HG03175 (cell line): ENCODE results near the gene EXOC3L1.

Experiments
- ATAC-seq: cut with Tn5 transposase; IDR thresholded peaks from one replicate; pipeline ENCODE4 v1.9.1; 2021; ENCODE audit warnings: mild to moderate bottlenecking, moderate library complexity; ENCODE audit not compliant: unreplicated experiment

The EXOC3L1 gene

DNA sequence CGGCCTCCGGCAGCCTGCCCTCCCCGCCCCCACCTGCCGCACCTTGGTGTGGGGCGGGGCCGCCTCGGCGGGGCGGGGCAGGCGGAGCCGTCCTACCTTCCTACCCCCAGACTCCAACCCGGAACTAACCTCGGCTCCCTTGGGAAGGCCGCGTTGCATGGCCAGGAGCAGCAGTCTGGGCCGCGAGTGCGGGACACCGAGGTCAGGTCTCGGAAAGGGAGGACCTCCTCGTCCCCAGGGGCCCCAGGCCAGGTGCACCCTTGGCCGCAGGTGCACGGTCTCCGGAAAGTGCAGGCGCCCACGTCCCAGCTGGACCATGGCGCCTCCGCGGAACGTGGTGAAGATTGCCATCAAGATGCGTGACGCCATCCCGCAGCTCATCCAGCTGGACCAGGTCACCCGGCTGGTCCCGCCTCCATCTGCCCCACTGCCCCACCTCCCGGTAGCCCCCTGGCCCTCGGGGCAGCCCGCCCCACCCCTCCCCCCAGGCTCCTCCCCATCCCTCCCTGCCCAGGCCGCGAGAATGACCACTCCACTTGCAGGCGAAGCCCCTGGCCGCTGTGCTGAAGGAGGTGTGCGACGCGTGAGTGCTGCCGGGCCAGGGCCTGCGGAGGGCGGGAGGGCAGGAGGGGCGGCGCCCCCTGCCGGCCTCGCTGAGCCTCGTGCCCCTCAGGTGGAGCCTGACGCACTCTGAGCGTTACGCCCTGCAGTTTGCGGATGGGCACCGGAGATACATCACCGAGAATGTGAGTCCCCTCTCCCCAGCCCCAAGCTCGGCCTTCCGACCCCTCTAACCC, 9.3 kb upstream of the EXOC3L1 start, which contains the start of gene ELMO3:
ELMO3 (plus strand) TSS at position 121 of the 797 bp plus-strand sequence; CDS start at position 317, 196 bp downstream.
- no peak for ATAC-seq

DNA sequence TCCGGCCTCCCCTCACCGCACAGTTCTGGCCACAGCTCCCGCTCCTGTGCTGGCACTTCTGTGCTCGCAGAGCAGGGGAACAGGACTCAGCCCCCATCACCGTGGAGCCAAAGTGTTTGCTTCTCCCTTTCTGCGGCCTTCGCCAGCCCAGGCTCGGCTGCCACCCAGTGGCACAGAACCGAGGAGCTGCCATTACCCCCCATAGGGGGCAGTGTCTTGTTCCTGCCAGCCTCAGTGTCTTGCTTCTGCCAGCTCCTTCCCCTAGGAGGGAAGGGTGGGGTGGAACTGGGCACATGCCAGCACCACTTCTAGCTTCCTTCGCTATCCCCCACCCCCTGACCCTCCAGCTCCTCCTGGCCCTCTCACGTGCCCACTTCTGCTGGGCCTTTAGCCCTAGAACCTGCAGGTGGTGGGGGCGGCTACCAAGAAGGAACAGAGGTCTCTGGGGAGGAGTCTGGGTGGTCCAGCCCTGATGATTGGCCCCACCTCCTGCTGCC, 8.3 kb upstream of the EXOC3L1 start:
- no peak for ATAC-seq

DNA sequence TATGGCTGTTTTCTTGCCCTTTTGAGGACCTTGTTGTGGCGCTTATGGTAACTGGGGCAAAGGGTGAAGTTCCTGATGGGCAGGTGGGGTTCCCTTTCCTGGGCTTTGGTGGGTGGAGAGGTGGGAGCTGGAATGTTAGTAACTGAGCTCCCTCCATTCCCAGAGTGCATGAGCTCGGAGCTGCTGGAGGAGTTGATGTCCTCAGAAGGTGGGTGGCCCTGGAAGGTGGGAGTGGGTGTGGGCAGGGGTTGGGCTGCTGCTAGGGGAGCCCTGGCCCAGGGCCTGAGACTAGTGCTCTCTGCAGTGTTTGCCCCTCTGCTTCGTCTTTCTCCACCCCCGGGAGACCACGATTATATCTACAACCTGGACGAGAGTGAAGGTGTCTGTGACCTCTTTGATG, 7.8 kb upstream of the EXOC3L1 start:
- ATAC-seq, result no peak

DNA sequence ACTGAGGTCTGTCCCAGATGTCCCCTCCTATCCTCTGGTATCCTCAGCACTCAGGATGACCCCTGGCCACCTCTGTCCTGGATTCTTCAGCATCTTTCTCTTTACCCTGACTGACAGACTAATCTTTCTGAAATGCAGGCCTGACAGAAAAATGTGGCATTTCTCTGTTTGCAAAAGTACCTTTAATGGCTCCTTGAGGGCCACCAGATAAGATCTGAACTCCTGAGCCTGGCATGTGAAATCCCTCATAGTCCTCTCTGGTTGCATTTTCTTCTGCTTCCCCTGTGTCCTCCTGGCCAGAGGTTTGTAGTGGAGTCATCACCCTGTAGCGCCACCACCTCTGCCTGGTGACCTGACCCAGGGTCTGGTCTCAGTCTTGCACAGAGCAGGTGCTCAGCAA, 6.9 kb upstream of the EXOC3L1 start:
- no peak for ATAC-seq

DNA sequence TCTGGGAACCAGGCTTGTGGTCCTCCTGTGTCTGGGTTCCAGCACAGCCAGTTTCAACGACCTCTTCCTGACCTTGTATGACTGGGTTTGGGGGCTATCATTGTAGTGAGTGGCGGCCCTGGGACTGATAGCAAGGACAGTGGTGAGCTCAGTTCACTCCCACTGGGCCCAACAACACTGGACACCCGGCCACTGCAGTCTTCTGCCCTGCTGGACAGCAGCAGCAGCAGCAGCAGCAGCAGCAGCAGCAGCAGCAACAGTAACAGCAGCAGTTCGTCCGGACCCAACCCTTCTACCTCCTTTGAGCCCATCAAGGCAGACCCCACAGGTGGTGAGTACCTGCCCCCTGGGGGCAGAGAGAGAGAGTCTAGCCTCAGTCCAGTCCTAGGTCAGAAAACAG, 5.7 kb upstream of the EXOC3L1 start:
- ATAC-seq, result no peak

DNA sequence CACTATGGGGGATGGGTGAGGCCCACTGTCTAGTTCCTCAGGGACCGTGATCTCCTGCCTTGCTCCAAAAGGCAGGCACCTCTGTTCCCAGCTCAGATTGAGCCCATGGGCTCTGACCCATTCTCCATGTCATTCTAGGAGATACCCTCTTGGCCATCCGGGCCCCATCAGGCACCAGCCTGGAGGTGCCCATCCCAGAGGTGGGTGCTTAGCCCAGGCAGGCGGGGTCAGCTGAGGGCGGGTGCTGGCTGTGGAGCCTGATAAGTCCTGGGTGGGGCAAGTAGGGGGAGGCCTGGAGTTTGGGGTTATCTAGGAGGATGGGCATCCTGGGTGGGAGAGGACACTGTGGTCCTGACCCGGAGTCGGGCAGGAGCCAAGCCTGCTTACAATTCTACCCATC, 4.3 kb upstream of the EXOC3L1 start:
- no peak for ATAC-seq

DNA sequence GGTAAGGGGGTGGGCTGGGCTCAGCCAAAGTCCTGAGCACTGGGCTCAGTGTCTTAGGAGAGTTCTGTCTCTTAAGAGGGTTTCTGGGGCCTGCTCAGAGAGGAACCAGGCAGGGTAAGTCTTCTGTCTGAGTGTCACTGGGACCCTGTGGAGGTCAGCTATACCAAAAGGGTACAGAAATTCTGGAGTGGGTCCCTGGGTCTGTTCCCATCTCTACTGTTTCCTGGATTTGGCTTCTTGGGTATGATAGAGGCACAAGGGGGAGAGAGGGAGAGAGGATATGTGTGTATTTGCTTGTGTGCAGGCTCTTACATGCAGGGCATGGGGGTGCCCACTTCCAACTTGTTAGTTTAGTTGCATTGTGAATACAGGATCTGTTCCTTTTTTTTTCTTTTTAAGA, 3.6 kb upstream of the EXOC3L1 start:
- no peak for ATAC-seq

DNA sequence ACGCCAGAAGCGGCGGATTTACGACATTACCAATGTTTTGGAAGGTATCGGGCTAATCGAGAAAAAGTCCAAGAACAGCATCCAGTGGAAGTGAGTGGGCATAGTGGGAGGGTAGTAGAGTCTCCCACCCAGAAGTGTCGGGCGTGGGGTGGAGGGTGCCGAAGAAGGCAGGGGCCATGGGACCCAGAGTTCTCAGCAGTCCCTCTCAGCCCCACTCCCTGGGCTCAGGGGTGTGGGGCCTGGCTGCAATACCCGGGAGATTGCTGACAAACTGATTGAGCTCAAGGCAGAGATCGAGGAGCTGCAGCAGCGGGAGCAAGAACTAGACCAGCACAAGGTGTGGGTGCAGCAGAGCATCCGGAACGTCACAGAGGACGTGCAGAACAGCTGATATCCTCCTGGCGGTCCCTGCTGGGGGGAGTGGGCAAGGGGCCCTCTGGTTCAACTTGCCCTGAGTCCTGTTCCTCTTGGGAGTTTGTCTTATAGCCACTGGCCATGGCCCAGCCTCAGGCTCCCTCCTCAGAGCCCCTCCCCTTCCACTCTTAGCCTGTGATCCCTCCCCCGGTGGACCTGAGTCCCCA, 2.9 kb upstream of the EXOC3L1 start:
- no peak for ATAC-seq

DNA sequence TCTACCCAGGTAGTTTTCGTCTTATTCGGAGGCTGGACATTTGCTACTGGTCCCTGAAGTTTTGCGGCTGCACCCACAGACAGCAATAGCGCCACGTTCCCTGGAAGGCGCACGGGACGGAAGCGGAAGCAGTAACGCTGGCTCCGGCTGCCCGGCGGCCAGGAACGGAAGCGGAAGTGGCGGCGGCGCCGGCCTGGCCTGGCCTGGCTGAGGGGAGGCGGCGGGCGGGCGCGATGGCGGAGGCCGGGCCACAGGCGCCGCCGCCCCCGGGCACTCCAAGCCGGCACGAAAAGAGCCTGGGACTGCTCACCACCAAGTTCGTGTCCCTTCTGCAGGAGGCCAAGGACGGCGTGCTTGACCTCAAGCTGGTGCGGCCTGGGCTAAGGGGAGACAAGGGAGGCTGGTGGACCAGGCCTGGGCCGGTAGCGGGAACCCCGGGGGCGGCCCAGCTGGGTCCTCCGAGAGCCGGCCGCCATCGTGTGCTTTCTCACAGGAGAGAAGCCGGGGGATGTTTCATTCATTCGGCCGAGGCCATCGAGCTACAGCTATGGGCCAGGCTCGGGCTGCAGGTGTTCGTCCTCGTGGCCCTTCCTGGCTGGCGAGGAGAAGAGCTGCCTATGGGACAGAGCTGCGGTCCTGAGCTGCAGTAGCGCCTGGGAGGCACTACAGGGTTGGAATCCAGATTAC, 2.2 kb upstream of the EXOC3L1 start, which contains the start of gene E2F4:
E2F4 (plus strand) TSS at position 161 of the 687 bp plus-strand sequence; CDS start at position 234, 73 bp downstream.
- ATAC-seq, result peak; percentile 97

DNA sequence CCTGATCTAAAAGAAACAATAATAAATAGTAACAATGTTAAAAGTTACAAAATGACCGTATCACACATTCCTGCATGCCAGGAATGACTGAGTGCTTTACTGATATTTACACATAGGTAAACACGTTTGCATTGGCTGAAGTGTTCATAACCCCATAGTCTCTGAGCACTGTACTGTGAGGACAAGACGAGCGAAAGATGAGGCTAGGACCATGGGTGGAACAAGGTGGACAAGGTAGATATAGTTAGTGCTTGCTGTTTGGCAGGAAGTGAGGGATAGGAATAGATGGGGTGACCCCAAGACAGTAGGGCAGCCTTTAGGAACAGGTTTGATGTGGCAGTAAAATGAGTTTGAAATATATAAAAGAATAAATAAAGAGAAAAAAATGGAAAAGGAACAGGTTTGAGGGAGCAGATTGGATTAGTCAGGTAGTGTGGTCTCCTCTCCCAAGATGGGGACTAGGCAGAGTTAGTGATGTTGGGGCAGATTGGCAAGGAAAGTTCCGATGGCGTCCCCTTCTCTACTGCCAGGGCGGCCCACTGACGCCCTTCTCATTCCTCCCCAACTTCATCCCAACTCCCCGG, 1.6 kb upstream of the EXOC3L1 start:
- ATAC-seq, result no peak

DNA sequence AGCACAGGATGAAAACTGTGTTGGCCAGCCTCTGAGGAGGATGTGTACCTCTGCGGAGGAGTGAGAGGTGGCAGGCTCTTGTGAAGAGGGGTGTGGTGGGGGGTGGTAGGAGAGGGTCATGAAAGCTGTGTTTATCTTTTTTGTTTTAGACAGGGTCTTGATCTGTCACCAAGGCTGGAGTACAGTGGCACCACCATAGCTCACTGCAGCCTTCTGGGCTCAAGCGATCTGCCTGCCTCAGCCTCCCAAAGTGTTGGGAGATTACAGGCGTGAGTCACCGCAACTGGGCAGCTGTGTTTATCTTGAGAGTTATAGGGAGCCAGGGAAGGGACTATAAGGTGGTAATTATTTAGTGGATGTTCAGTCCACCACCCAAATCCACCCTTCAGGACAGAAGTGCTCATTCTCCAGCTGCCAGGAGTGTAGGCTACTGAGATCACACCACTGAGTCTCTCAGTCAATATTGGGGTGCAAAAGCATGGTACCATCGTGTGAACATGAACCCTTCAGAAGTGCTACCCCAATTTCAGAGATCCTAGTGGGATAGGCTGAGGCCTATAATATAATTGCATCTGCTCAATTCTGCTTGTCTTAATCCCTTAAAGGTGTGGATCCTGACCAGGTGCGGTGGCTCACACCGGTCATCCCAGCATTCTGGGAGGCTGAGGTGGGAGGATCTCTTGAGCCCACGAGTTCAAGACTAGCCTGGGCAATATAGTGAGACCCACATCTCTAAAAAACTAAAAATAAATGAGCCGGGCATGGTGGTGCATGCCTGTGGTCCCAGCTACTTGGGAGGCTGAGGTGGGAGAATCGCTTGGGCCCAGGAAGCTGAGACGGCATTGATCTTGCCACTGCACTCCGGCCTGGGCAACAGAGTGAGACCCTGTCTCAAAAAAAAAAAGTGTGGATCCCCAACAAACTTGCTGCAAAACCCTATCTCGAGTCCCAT, 788 bp upstream of the EXOC3L1 start:
- no peak for ATAC-seq

DNA sequence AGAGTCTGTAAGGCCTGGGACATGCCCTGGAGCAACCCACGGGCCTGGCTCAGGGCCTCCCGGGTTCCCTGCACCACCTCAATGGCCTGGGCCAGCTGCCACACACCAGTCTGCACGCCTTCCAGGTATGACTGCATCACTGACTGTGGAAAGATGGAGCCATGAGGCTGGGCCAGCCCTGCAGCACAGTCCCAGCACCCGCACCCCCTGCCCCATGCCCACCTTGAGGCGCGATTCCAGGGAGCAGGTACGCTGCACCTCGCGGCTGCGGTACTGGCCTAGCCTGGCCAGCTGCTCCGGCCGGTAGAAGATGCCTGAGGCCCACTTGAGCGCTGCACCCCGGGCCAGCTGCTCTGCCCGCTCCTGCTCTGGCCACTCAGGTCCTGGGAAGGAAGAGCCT, 1.1 kb downstream of the EXOC3L1 start:
- no peak for ATAC-seq

DNA sequence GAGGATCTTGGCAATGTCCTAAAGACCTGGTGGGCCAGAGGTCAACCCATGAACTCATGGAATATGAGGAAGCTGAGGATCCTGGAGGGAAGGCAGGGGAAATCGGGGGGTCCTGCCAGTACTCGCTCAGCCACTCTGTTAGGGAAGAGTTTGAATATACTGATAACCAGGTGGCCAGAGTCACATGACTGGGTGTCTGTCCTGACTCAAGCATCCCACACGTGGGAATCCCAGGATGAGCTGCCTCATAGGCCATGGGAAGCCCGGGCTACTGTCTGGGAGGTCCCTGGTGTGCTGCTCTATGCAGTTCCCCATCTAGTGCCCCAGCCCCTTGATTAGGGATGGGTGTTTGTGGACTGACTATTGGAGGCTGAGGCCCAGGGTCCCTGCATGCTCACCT, 1.6 kb downstream of the EXOC3L1 start:
- no peak for ATAC-seq

DNA sequence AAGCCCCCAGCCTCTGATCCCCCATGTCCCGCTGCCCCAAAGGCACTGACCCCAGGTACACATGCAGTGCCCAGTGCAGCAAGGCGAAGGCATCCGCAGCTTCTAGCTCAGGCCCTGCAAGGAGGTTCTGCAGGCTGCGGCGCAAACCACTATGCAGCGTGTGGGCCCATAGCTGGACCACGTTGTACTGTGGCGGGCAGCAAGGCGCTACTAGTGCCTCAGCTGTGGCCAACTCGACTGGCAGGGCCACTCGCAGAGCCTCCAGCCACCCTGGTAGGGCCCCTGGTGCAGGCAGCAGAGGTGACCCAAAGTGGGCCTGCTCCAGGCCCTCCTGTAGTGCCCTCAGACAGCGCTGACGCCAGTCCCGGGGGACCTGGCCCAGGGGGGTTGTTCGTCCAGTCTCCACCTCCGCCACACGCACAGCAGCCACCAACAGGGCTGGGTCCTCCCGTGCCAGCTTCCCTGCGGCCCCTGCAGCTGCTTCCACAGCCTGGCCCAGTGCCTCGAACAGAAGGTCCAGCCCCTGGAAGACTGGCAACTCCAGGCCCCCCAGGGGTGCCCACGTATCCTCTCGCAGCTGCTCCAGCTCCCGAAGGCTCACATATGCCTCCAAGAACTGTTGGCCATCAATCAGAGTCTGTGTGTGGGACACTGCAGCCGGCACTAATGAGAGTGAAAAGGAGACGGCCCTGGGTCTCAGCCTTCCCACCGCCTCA, 2.6 kb downstream of the EXOC3L1 start:
- ATAC-seq, result no peak

DNA sequence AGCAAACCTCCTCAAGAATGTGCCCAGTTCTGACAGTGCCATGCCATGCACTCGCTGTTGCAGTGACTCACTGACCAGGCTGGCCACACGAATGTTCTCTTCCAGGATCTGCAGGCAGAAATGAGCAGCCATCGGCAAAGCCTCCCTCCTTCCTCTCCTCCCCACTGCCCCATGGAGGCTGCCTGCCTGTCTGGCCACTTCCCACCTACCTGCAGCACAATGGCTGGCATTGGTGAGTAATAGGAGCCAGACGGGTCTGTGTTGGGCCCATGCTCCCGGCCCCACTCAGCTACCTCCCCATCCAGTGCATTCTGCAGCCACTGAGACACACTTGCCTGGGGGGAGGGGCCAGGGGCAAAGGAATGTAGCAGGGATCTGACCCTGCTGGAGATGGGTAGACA, 3.4 kb downstream of the EXOC3L1 start:
- ATAC-seq, result no peak

DNA sequence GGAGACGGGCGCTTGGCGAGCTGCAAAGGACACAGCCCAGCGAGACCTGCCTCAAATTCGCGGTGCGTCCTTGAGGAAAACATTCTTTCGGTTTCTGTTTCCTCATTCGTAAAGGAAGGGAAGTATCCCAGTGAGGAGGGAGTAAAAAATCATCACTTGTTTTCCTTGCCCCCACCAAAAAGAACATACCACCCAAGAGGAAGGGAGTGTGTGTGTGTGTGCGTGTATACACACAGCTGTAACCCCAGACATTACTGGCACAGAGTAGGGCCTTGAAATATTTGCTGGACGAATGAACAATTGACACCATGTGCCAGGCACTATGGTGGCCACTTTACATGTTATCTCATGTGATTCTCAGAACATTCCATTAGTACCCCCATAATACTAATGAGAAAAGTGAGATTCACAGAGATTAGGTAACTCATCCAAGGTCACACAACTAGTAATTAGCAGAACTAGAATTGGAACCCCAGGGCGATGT, 4.2 kb downstream of the EXOC3L1 start:
- no peak for ATAC-seq

DNA sequence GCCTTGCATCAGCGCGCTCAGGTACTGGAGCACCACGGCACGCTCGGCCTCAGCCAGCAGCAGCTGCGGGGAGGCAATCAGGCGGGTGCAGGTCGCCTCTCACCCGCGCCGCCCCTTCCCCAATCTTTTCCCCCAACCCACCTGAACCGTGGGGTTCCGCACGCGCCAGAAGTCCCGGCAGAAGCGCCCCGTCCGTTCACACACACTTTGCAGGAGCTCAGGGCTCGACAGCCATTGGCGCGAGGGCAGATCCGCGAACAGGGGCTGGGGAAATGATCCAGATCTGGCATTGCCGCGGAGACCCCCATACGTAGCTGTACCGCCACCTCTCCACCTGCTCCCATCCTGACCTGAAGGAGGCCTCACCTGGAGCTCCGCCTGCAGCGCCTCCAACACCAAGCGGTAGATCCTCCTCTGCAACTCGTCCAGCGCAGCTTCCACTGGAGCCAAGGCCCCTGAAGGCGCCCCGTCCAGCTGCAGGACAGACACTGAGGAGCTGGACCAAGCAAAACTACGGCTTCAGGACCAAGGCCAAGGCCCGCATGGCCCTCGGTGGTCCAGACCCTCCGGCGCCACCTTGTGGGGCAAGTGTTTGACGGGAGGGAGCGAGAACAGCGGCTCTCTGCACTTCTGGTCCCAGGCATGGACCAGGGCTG, 4.8 kb downstream of the EXOC3L1 start:
- ATAC-seq, result peak; percentile 38

DNA sequence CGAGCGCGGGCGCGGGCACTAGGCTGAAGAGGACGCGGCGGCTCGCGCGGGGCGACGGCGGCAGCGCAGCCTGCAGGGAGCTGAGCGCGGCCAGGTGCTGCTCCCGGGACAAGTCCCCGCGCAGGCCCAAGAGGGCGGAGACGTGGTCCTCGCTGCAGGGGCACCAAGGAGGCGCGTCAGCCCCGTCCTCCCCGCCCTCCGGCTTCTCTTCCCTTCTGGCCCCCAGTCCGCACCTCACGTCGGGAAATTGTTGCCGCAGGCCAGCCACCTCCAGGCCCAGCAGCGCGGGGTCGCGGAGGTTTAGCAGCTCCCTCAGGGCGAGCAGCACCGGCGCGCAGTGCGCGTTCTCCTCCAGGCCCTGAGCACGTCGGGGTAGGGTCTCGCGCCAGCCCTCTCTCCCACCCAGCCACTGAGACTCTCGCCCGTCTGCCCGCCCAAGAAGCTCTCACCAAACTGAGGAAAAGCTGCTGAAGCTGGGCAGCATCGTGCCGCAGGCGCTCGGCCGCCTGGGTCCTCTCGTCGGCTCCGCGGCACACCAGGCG, 5.4 kb downstream of the EXOC3L1 start:
- ATAC-seq, result no peak
